K562 (cell line): ENCODE results near the gene CAMSAP3. TPM values are rescaled to one million over a fixed set of nuclear protein-coding genes. Genes with fewer than 3 reads are reported as not detected.

ENCODE experiments used
- CBX2 ChIP-seq: fragments of 200-600 bp; sonication (generic); IDR thresholded peaks from one replicate; pipeline ENCODE4 v1.6.1; 2012; ENCODE audit warnings: mild to moderate bottlenecking, low read length, inconsistent platforms; ENCODE audit not compliant: insufficient read depth, poor library complexity, severe bottlenecking
- DIDO1 ChIP-seq: fragments of 450-650 bp; IDR thresholded peaks from 2 replicates; pipeline ENCODE4 v1.6.1; 2016; ENCODE audit warnings: low read depth, missing biosample characterization, missing genetic modification characterization
- ELF2 ChIP-seq: fragments of 250-450 bp; sonication (Bioruptor Pico); IDR thresholded peaks from 2 replicates; pipeline ENCODE4 v1.5.0; 2021; ENCODE audit warnings: mild to moderate bottlenecking
- ETS2 ChIP-seq: IDR thresholded peaks from 2 replicates; pipeline ENCODE4 v1.6.1; 2016; ENCODE audit warnings: borderline replicate concordance, missing genetic modification characterization, mild to moderate bottlenecking, moderate library complexity, missing compliant biosample characterization; ENCODE audit not compliant: poor library complexity, severe bottlenecking
- KLF10 ChIP-seq: fragments of 250-450 bp; sonication (Bioruptor Pico); IDR thresholded peaks from 2 replicates; pipeline ENCODE4 v1.6.1; 2021; ENCODE audit warnings: matching md5 sums
- RBM15 ChIP-seq: fragments of 200-400 bp; formaldehyde crosslinking; IDR thresholded peaks from 2 replicates; pipeline ENCODE4 v1.6.1; 2018; ENCODE audit warnings: mild to moderate bottlenecking, low read length, moderate library complexity; ENCODE audit not compliant: insufficient read depth
- RBM17 ChIP-seq: fragments of 200-400 bp; formaldehyde crosslinking; IDR thresholded peaks from 2 replicates; pipeline ENCODE4 v1.6.1; 2017; ENCODE audit warnings: low read depth, mild to moderate bottlenecking, low read length, borderline replicate concordance
- RHOXF2B ChIP-seq: fragments of 250-450 bp; sonication (Bioruptor Pico); conservative IDR thresholded peaks from 2 replicates; pipeline ENCODE4 v1.5.1; 2021
- SIX5 ChIP-seq, 2 experiments: IDR thresholded peaks; 2 replicates each; pipeline ENCODE4 v1.6.1; 2011; ENCODE audit warnings: low read length in 2 of 2, borderline replicate concordance in 1 of 2, low read depth in 1 of 2, mild to moderate bottlenecking in 1 of 2, moderate library complexity in 1 of 2; ENCODE audit not compliant: insufficient read depth in 1 of 2
- SMAD2 ChIP-seq: fragments of 150-350 bp; IDR thresholded peaks from 2 replicates; pipeline ENCODE4 v1.6.1; 2014; ENCODE audit warnings: low read depth, mild to moderate bottlenecking, low read length
- SMC3 ChIP-seq: conservative IDR thresholded peaks from 2 replicates; pipeline ENCODE4 v1.6.1; 2011; ENCODE audit warnings: low read depth, low read length, improper control_type of control experiment; ENCODE audit not compliant: insufficient read depth
- STAT5B ChIP-seq: fragments of 250-450 bp; sonication (Bioruptor Pico); IDR thresholded peaks from 2 replicates; pipeline ENCODE4 v1.8.0; 2021; ENCODE audit warnings: mild to moderate bottlenecking, inconsistent platforms
- ZFP1 ChIP-seq: fragments of 450-650 bp; formaldehyde crosslinking; IDR thresholded peaks from 2 replicates; pipeline ENCODE4 v1.4.0; 2020; ENCODE audit warnings: mild to moderate bottlenecking, mixed read lengths
- ZFP30 ChIP-seq: fragments of 250-450 bp; sonication (Bioruptor Pico); IDR thresholded peaks from 2 replicates; pipeline ENCODE4 v1.8.0; 2022; ENCODE audit warnings: moderate library complexity, mild to moderate bottlenecking, inconsistent platforms, borderline replicate concordance
- ZNF12 ChIP-seq: sonication (generic); formaldehyde crosslinking; IDR thresholded peaks from 2 replicates; pipeline ENCODE4 v1.4.0; 2020; ENCODE audit warnings: mild to moderate bottlenecking, missing genetic modification reagents
- ZNF785 ChIP-seq: fragments of 250-450 bp; sonication (Bioruptor Pico); IDR thresholded peaks from 2 replicates; pipeline ENCODE4 v1.4.0; 2020; ENCODE audit warnings: mild to moderate bottlenecking
- polyA plus RNA-seq, 8 experiments: library from polyadenylated mRNA; depleted of rRNA in 4 of 8; stranded (reverse) in 5 of 8; unstranded in 3 of 8; fragments of >200 nt; fragmentation: Nextera tagmentation in 2 of 8; fragmentation: Illumina TruSeq in 1 of 8; extraction: Ambion mirVana in 2 of 8; extraction: Trizol in 1 of 8; gene quantifications; 2 replicates each; pipeline versions ENCODE4 v1.2.1 to v1.2.3, GENCODE V29; 2011 to 2014; ENCODE audit warnings: inconsistent platforms in 1 of 8, missing spikeins in 1 of 8
- total RNA-seq, 7 experiments: library from RNA; depleted of rRNA in 6 of 7; stranded (reverse); fragments of >200 nt in 6 of 7; fragmentation: Illumina TruSeq in 2 of 7; extraction: Trizol in 2 of 7; gene quantifications; 2 replicates each; pipeline versions ENCODE4 v1.2.1 to v1.2.3, GENCODE V29; 2011 to 2021; ENCODE audit warnings: low replicate concordance in 1 of 7
- TF ChIP-seq, protein P1 (sequence below): fragments of 450-650 bp; IDR thresholded peaks from 2 replicates; pipeline ENCODE4 v1.7.1; 2018; ENCODE audit warnings: mild to moderate bottlenecking, low read depth; ENCODE audit not compliant: partially characterized antibody
- TF ChIP-seq, protein P2 (sequence below): fragments of 250-450 bp; sonication (Bioruptor Pico); IDR thresholded peaks from 2 replicates; pipeline ENCODE4 v1.8.0; 2022; ENCODE audit warnings: inconsistent platforms
- TF ChIP-seq, protein P3 (sequence below): fragments of 250-450 bp; sonication (Bioruptor Pico); IDR thresholded peaks from 2 replicates; pipeline ENCODE4 v1.5.0; 2021
- TF ChIP-seq, protein P4 (sequence below), 2 experiments: fragments of 450-650 bp; IDR thresholded peaks; 2 replicates each; pipeline ENCODE4 v1.6.1; 2016

Gene CAMSAP3
- total and polyA plus RNA-seq, 9 of the 15 experiments (the other 6 are each of a cell fraction or from before 2014, with no cell fraction given) = 0.01 to 0.89 (median 0.22) TPM; not detected in 1

DNA sequence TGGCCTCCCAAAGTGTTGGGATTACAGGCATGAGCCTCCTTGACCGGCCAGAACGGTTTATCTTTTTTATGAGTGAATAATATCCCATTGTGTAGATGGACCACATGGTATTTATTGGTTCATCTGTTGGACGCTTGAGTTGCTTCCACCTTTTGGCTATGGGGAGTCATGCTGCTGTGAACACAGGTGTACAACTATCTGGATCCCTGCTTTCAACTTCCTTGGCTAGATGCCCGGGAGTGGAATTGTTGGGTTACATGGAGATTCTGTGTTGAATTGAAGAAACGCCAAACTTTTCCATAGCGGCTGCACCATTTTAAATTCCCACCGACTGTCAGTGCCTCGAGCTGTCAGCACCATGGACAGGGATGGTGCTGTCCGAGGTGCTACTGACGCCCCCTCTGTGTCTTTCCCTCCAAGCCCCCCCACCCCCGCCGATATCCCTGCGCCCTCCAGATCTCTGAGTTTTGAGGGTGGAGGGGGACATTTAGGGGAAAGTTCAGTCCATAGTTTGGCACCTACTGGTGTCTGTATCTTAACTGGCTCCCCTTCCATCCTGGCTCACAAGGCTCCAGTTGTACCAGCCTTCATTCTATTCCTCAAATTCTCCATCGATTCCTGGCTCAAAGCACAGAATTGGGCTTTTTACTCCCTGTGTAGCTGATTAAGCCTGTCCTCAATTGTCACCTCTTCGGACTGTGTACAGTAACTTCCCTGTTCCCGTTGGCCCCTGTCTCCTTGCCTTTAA lies 32.8 kb upstream of the CAMSAP3 start (continued):
- TF ChIP-seq, protein P1, sequence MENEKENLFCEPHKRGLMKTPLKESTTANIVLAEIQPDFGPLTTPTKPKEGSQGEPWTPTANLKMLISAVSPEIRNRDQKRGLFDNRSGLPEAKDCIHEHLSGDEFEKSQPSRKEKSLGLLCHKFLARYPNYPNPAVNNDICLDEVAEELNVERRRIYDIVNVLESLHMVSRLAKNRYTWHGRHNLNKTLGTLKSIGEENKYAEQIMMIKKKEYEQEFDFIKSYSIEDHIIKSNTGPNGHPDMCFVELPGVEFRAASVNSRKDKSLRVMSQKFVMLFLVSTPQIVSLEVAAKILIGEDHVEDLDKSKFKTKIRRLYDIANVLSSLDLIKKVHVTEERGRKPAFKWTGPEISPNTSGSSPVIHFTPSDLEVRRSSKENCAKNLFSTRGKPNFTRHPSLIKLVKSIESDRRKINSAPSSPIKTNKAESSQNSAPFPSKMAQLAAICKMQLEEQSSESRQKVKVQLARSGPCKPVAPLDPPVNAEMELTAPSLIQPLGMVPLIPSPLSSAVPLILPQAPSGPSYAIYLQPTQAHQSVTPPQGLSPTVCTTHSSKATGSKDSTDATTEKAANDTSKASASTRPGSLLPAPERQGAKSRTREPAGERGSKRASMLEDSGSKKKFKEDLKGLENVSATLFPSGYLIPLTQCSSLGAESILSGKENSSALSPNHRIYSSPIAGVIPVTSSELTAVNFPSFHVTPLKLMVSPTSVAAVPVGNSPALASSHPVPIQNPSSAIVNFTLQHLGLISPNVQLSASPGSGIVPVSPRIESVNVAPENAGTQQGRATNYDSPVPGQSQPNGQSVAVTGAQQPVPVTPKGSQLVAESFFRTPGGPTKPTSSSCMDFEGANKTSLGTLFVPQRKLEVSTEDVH = peak; percentile 72
- TF ChIP-seq ELF2 (CRISPR knock-in tag) (no peak), RBM15 (no peak), ZNF12 (peak; percentile 92), ZFP30 (no peak), ZNF785 (CRISPR knock-in tag) (no peak), STAT5B (CRISPR knock-in tag) (no peak), SIX5 (IDR thresholded peaks at IDR 0.05; ENCODE audit: borderline replicate concordance in 1 of 2, insufficient read depth in 1 of 2, low read depth in 1 of 2, low read length in 2 of 2) (no peak), ETS2 (tag) (no peak), SMC3 (no peak), KLF10 (CRISPR knock-in tag) (no peak), RBM17 (no peak), CBX2 (no peak), ZFP1 (CRISPR knock-in tag) (no peak), RHOXF2B (CRISPR knock-in tag) (no peak), DIDO1 (tag) (no peak), SMAD2 (no peak)
- TF ChIP-seq, protein P2, sequence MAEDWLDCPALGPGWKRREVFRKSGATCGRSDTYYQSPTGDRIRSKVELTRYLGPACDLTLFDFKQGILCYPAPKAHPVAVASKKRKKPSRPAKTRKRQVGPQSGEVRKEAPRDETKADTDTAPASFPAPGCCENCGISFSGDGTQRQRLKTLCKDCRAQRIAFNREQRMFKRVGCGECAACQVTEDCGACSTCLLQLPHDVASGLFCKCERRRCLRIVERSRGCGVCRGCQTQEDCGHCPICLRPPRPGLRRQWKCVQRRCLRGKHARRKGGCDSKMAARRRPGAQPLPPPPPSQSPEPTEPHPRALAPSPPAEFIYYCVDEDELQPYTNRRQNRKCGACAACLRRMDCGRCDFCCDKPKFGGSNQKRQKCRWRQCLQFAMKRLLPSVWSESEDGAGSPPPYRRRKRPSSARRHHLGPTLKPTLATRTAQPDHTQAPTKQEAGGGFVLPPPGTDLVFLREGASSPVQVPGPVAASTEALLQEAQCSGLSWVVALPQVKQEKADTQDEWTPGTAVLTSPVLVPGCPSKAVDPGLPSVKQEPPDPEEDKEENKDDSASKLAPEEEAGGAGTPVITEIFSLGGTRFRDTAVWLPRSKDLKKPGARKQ (CRISPR knock-in tag) = no peak
- TF ChIP-seq, protein P3, sequence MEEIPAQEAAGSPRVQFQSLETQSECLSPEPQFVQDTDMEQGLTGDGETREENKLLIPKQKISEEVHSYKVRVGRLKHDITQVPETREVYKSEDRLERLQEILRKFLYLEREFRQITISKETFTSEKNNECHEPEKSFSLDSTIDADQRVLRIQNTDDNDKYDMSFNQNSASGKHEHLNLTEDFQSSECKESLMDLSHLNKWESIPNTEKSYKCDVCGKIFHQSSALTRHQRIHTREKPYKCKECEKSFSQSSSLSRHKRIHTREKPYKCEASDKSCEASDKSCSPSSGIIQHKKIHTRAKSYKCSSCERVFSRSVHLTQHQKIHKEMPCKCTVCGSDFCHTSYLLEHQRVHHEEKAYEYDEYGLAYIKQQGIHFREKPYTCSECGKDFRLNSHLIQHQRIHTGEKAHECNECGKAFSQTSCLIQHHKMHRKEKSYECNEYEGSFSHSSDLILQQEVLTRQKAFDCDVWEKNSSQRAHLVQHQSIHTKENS = no peak
- TF ChIP-seq, protein P4, sequence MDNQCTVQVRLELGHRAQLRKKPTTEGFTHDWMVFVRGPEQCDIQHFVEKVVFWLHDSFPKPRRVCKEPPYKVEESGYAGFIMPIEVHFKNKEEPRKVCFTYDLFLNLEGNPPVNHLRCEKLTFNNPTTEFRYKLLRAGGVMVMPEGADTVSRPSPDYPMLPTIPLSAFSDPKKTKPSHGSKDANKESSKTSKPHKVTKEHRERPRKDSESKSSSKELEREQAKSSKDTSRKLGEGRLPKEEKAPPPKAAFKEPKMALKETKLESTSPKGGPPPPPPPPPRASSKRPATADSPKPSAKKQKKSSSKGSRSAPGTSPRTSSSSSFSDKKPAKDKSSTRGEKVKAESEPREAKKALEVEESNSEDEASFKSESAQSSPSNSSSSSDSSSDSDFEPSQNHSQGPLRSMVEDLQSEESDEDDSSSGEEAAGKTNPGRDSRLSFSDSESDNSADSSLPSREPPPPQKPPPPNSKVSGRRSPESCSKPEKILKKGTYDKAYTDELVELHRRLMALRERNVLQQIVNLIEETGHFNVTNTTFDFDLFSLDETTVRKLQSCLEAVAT (IDR thresholded peaks at IDR 0.05) = no peak
